ENCODE measurements around the gene RSPO3. TPM values are rescaled to one million over a fixed set of nuclear protein-coding genes. Genes with fewer than 3 reads are reported as not detected.
"Not testable (repeated sequence)": the region's sequence is repeated elsewhere in the genome, so short reads cannot be mapped to it uniquely, and the experiment has no call there.

RSPO3 gene
- total RNA-seq, 1 donor from 2014 or later = not detected

GRCh38 chr6:127225497-127225896, 107.0 kb downstream of the RSPO3 start:
- no peak for DNase-seq
- H3K9me3 Mint-ChIP-seq (ENCODE audit: unreplicated experiment) = peaks cover 2% of the 10 kb centered on the region
- H3K27ac Mint-ChIP-seq (ENCODE audit: unreplicated experiment) = no peak overlapping the region
- H3K27me3 Mint-ChIP-seq (ENCODE audit: unreplicated experiment) = no peaks in the 10 kb centered on the region
- TF ChIP-seq, protein P1, sequence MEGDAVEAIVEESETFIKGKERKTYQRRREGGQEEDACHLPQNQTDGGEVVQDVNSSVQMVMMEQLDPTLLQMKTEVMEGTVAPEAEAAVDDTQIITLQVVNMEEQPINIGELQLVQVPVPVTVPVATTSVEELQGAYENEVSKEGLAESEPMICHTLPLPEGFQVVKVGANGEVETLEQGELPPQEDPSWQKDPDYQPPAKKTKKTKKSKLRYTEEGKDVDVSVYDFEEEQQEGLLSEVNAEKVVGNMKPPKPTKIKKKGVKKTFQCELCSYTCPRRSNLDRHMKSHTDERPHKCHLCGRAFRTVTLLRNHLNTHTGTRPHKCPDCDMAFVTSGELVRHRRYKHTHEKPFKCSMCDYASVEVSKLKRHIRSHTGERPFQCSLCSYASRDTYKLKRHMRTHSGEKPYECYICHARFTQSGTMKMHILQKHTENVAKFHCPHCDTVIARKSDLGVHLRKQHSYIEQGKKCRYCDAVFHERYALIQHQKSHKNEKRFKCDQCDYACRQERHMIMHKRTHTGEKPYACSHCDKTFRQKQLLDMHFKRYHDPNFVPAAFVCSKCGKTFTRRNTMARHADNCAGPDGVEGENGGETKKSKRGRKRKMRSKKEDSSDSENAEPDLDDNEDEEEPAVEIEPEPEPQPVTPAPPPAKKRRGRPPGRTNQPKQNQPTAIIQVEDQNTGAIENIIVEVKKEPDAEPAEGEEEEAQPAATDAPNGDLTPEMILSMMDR (IDR thresholded peaks at IDR 0.05; ENCODE audit: partially characterized antibody, unreplicated experiment) = no peak
- no peaks in the 10 kb centered on the region for H3K36me3 Mint-ChIP-seq (ENCODE audit: unreplicated experiment)
- H3K4me3 Mint-ChIP-seq (ENCODE audit: unreplicated experiment) = no peak overlapping the region
- H3K4me1 Mint-ChIP-seq (ENCODE audit: low read depth, unreplicated experiment) = no peaks in the 10 kb centered on the region

- not testable (repeated sequence) for H3K4me3 Mint-ChIP-seq (ENCODE audit: unreplicated experiment); DNase-seq; H3K9me3 Mint-ChIP-seq (ENCODE audit: unreplicated experiment); H3K27ac Mint-ChIP-seq (ENCODE audit: unreplicated experiment); H3K36me3 Mint-ChIP-seq (ENCODE audit: unreplicated experiment); H3K4me1 Mint-ChIP-seq (ENCODE audit: low read depth, unreplicated experiment); H3K27me3 Mint-ChIP-seq (ENCODE audit: unreplicated experiment)
Observed at GRCh38 chr6:127233819-127234218, 115.3 kb downstream of the RSPO3 start.

GRCh38 chr6:127243501-127243900, 125.0 kb downstream of the RSPO3 start:
- Mint-ChIP-seq H3K27ac (ENCODE audit: unreplicated experiment) (no peak overlapping the region), H3K9me3 (ENCODE audit: unreplicated experiment) (no peaks in the 10 kb centered on the region), H3K27me3 (ENCODE audit: unreplicated experiment) (no peaks in the 10 kb centered on the region), H3K36me3 (ENCODE audit: unreplicated experiment) (no peaks in the 10 kb centered on the region), H3K4me1 (ENCODE audit: low read depth, unreplicated experiment) (no peaks in the 10 kb centered on the region), H3K4me3 (ENCODE audit: unreplicated experiment) (no peak overlapping the region)
- no peak for DNase-seq
- TF ChIP-seq, protein P1 (IDR thresholded peaks at IDR 0.05; ENCODE audit: partially characterized antibody, unreplicated experiment) = no peak

Other genes starting within 250 kb of the RSPO3 start
- gene RNF146, start 148.2 kb downstream of the RSPO3 start, total RNA-seq (ENCODE audit: unreplicated experiment) = 71.1 TPM
- gene ECHDC1, start 224.9 kb downstream of the RSPO3 start, total RNA-seq (ENCODE audit: unreplicated experiment) = 38.4 TPM

Data from glutamatergic neuron (in vitro differentiated cells).